Suprapubic skin (tissue), 3 donors: ENCODE measurements around the gene NFE2L1.

ENCODE experiments used
- CTCF ChIP-seq, 2 donors: fragments of 200-600 bp in 1 of 2; fragments of 450-650 bp in 1 of 2; sonication (generic) in 1 of 2; IDR thresholded peaks; one replicate each; pipeline ENCODE4 v1.5.1; 2016 to 2019; ENCODE audit warnings: antibody characterized with exemption in 2 of 2, mild to moderate bottlenecking in 1 of 2, moderate library complexity in 1 of 2
- POLR2AphosphoS5 ChIP-seq, 3 donors: sonication (generic); formaldehyde crosslinking; IDR thresholded peaks; one replicate each; pipeline ENCODE4 v1.6.1; 2017; ENCODE audit warnings: antibody characterized with exemption in 3 of 3

DNA sequence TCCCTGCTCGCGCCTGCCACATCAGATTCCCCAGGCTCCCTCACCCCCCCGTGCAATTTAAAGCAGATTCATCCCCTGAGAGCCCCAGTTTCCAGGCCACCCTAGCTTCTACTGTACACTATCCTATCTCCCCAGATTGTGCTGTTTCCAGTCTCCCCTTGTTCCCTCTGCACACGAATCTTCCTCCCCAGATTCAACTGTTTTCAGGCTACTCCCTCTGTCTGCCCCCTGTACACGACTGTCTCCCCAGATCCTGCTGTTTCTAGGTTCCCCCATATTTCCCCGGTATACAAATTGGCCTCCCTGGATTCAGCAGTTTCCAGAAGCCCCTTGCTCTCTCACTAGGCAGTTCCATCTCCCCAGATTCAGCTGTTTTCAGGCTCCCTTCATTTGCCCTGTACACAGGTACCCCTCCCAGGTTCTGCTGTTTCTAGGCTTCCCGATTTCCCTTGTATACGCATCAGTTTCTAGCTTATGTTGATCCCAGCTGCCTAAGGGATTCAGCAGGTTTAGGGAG, 33.5 kb upstream of the NFE2L1 start:
- TF ChIP-seq POLR2AphosphoS5 (IDR thresholded peaks at IDR 0.05) (no peak), CTCF (IDR thresholded peaks at IDR 0.05) (no peak)
